Stimulated activated CD8-positive, alpha-beta memory T cell treated with anti-CD3 and anti-CD28 coated beads, Interleukin-12 subunit alpha, Interleukin-12 subunit beta, amount 100 ng/mL, for 24 hours (primary cell): Measurements from ENCODE around the gene MAP7D1.

ENCODE experiments used
- DNase-seq: peaks from one replicate; pipeline ENCODE4 v3.0.0-alpha.2; 2020; ENCODE audit errors: extremely low read depth

Gene MAP7D1

GRCh38 chr1:36126797-36127500, 29.0 kb upstream of the MAP7D1 start:
- no peak for DNase-seq

- DNase-seq, result no peak
These were observed 27.6 kb upstream of the MAP7D1 start for GRCh38 chr1:36128126-36128904.

- DNase-seq, result no peak
These were observed 27.1 kb upstream of the MAP7D1 start for GRCh38 chr1:36128905-36129206.

GRCh38 chr1:36132029-36132428, 23.9 kb upstream of the MAP7D1 start:
- DNase-seq, result no peak

GRCh38 chr1:36133484-36133883, 22.5 kb upstream of the MAP7D1 start:
- DNase-seq, result no peak

GRCh38 chr1:36134031-36134430, 21.9 kb upstream of the MAP7D1 start:
- no peak for DNase-seq

GRCh38 chr1:36134505-36135329, 21.2 kb upstream of the MAP7D1 start:
- DNase-seq, result no peak

GRCh38 chr1:36135330-36135667, 20.7 kb upstream of the MAP7D1 start:
- DNase-seq, result no peak

GRCh38 chr1:36135796-36136195, 20.2 kb upstream of the MAP7D1 start:
- no peak for DNase-seq

- DNase-seq, result no peak
These were observed 19.4 kb upstream of the MAP7D1 start for GRCh38 chr1:36136535-36136934.

GRCh38 chr1:36137226-36137625, 18.7 kb upstream of the MAP7D1 start:
- DNase-seq, result no peak

GRCh38 chr1:36137776-36138175, 18.2 kb upstream of the MAP7D1 start:
- no peak for DNase-seq

- DNase-seq, result no peak
These were observed 16.4 kb upstream of the MAP7D1 start for GRCh38 chr1:36139521-36139920.

GRCh38 chr1:36142121-36142520, 13.8 kb upstream of the MAP7D1 start:
- DNase-seq, result no peak

GRCh38 chr1:36143424-36143823, 12.5 kb upstream of the MAP7D1 start:
- no peak for DNase-seq

- DNase-seq, result no peak
These were observed 11.5 kb upstream of the MAP7D1 start for GRCh38 chr1:36144413-36144812.

- no peak for DNase-seq
These were observed 7.1 kb upstream of the MAP7D1 start for GRCh38 chr1:36148821-36149236.

- DNase-seq, result peak; percentile 100
These were observed 6.6 kb upstream of the MAP7D1 start, which contains the start of gene TRAPPC3 for GRCh38 chr1:36149237-36149972. Gene TRAPPC3, minus strand, starts transcription at chr1:36149486. Its CDS starts 108 bp downstream, at chr1:36149378.

GRCh38 chr1:36149973-36150295, 6.0 kb upstream of the MAP7D1 start:
- DNase-seq, result no peak

- DNase-seq, result no peak
These were observed 5.4 kb upstream of the MAP7D1 start for GRCh38 chr1:36150296-36151133.
